Panc1 (cell line): ENCODE data around the gene LEKR1. TPM values are rescaled to one million over a fixed set of nuclear protein-coding genes. Genes with fewer than 3 reads are reported as not detected.
"Not testable (repeated sequence)": the region's sequence is repeated elsewhere in the genome, so short reads cannot be mapped to it uniquely, and the experiment has no call there.

ENCODE experiments used
- ATAC-seq: fragments of 200-7000 bp; cut with Tn5 transposase; 2 replicates; pipeline ENCODE4 v1.9.1; 2020; ENCODE audit warnings: mild to moderate bottlenecking, moderate library complexity
- BruUV-seq: library from RNA; stranded (reverse); fragments of 400-500 nt; replicated peaks from 2 replicates; lab custom pipeline; 2021; lab: Mats Ljungman, UMichigan
- CTCF ChIA-PET: fragments of 300-600 bp; sonication (Branson Sonifier 250); formaldehyde crosslinking; loops from one replicate; lab custom pipeline; 2022; ENCODE audit warnings: antibody characterized with exemption; lab: Charles Lee
- POLR2A ChIA-PET: fragments of 300-600 bp; sonication (Branson Sonifier 250); formaldehyde crosslinking; loops from one replicate; lab custom pipeline; 2022; ENCODE audit warnings: antibody characterized with exemption; lab: Charles Lee
- DNase-seq: peaks from one replicate; pipeline ENCODE4 v3.0.0-alpha.2; 2010; ENCODE audit warnings: low read depth, low spot score
- H3K27ac ChIP-seq: 2 replicates; pipeline ENCODE4 v1.5.1; 2011; ENCODE audit warnings: mild to moderate bottlenecking, low read length, inconsistent platforms
- H3K27me3 ChIP-seq: fragments of 200-500 bp; sonication (Bioruptor generic); 2 replicates; pipeline ENCODE4 v1.6.0; 2014; ENCODE audit warnings: low read length, inconsistent platforms; ENCODE audit not compliant: control insufficient read depth, insufficient read depth
- H3K36me3 ChIP-seq: fragments of 200-500 bp; sonication (Bioruptor generic); 2 replicates; pipeline ENCODE4 v1.5.1; 2014; ENCODE audit warnings: inconsistent platforms, mild to moderate bottlenecking, low read length, moderate library complexity; ENCODE audit not compliant: control insufficient read depth, insufficient read depth
- H3K4me1 ChIP-seq: 2 replicates; pipeline ENCODE4 v1.5.1; 2011; ENCODE audit warnings: inconsistent platforms, mild to moderate bottlenecking, low read length, moderate library complexity; ENCODE audit not compliant: control insufficient read depth, insufficient read depth
- H3K4me3 ChIP-seq, 2 experiments: 2 replicates each; pipeline ENCODE4 v1.5.1; 2011 to 2012; ENCODE audit warnings: low read depth in 2 of 2, low read length in 2 of 2, mild to moderate bottlenecking in 2 of 2, inconsistent platforms in 1 of 2, moderate library complexity in 1 of 2
- H3K9me3 ChIP-seq: fragments of 200-500 bp; sonication (Bioruptor generic); 2 replicates; pipeline ENCODE4 v1.5.1; 2014; ENCODE audit warnings: low read depth, mild to moderate bottlenecking, inconsistent platforms, low read length, moderate library complexity; ENCODE audit not compliant: control insufficient read depth, insufficient read depth
- POLR2AphosphoS5 ChIP-seq: IDR thresholded peaks from 2 replicates; pipeline ENCODE4 v1.6.1; 2012; ENCODE audit warnings: mild to moderate bottlenecking, low read depth, low read length, moderate library complexity
- SIN3A ChIP-seq: IDR thresholded peaks from 2 replicates; pipeline ENCODE4 v1.6.1; 2012; ENCODE audit warnings: low read depth, mild to moderate bottlenecking, low read length, moderate library complexity, borderline replicate concordance; ENCODE audit not compliant: insufficient read depth
- TCF7L2 ChIP-seq: IDR thresholded peaks from 2 replicates; pipeline ENCODE4 v1.6.1; 2011; ENCODE audit warnings: mild to moderate bottlenecking, low read depth, low read length, inconsistent platforms
- in situ Hi-C: cut with HindIII; loops from 2 replicates; pipeline ENCODE4 v1.10.0; 2016; ENCODE audit warnings: low sequenced_read_pairs, low pct_unique_long_range_greater_than_20kb
- intact Hi-C: fragments of 100-400 bp; cut with micrococcal nuclease; formaldehyde crosslinking; loops from one replicate; pipeline ENCODE4 v1.10.0; 2022; ENCODE audit not compliant: unreplicated experiment
- total RNA-seq: library from RNA; stranded (reverse); gene quantifications from one replicate; pipeline ENCODE4 v1.2.1, GENCODE V29; 2021; ENCODE audit not compliant: unreplicated experiment
- TF ChIP-seq, protein P1 (sequence below): fragments of 450-650 bp; IDR thresholded peaks from 2 replicates; pipeline ENCODE4 v1.5.1; 2017; ENCODE audit warnings: mild to moderate bottlenecking
- TF ChIP-seq, protein P2 (sequence below), 2 experiments: IDR thresholded peaks; 2 replicates each; pipeline ENCODE4 v1.6.1; 2011 to 2012; ENCODE audit warnings: low read depth in 2 of 2, control low read depth in 1 of 2, low read length in 1 of 2, mild to moderate bottlenecking in 1 of 2, moderate library complexity in 1 of 2; ENCODE audit not compliant: insufficient read depth in 1 of 2

Gene LEKR1
- total RNA-seq, 1 experiment from 2014 or later, result not detected

DNA sequence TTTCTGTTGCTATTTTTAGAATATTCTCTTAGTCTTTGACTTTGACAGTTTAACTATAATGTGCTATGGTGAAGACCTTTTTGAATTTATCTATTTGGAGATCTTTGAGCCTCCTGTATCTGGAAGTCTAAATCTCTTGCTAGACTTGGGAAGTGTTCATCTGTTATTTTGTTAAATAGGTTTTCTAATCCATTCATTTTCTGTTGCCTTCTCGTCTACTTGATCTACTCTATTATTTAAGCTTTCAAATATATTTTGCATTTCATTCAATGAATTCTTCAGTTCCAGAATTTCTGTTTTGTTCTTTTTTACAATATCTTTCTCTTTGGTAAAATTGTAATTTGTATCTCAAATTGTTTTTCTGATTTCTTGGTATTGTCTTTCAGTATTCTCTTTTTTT lies 47.8 kb downstream of the LEKR1 start:
- TF ChIP-seq TCF7L2, result no peak
- TF ChIP-seq, protein P1, sequence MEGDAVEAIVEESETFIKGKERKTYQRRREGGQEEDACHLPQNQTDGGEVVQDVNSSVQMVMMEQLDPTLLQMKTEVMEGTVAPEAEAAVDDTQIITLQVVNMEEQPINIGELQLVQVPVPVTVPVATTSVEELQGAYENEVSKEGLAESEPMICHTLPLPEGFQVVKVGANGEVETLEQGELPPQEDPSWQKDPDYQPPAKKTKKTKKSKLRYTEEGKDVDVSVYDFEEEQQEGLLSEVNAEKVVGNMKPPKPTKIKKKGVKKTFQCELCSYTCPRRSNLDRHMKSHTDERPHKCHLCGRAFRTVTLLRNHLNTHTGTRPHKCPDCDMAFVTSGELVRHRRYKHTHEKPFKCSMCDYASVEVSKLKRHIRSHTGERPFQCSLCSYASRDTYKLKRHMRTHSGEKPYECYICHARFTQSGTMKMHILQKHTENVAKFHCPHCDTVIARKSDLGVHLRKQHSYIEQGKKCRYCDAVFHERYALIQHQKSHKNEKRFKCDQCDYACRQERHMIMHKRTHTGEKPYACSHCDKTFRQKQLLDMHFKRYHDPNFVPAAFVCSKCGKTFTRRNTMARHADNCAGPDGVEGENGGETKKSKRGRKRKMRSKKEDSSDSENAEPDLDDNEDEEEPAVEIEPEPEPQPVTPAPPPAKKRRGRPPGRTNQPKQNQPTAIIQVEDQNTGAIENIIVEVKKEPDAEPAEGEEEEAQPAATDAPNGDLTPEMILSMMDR, result no peak
- TF ChIP-seq SIN3A, result no peak
- TF ChIP-seq, protein P2, sequence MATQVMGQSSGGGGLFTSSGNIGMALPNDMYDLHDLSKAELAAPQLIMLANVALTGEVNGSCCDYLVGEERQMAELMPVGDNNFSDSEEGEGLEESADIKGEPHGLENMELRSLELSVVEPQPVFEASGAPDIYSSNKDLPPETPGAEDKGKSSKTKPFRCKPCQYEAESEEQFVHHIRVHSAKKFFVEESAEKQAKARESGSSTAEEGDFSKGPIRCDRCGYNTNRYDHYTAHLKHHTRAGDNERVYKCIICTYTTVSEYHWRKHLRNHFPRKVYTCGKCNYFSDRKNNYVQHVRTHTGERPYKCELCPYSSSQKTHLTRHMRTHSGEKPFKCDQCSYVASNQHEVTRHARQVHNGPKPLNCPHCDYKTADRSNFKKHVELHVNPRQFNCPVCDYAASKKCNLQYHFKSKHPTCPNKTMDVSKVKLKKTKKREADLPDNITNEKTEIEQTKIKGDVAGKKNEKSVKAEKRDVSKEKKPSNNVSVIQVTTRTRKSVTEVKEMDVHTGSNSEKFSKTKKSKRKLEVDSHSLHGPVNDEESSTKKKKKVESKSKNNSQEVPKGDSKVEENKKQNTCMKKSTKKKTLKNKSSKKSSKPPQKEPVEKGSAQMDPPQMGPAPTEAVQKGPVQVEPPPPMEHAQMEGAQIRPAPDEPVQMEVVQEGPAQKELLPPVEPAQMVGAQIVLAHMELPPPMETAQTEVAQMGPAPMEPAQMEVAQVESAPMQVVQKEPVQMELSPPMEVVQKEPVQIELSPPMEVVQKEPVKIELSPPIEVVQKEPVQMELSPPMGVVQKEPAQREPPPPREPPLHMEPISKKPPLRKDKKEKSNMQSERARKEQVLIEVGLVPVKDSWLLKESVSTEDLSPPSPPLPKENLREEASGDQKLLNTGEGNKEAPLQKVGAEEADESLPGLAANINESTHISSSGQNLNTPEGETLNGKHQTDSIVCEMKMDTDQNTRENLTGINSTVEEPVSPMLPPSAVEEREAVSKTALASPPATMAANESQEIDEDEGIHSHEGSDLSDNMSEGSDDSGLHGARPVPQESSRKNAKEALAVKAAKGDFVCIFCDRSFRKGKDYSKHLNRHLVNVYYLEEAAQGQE (IDR thresholded peaks at IDR 0.05; ENCODE audit: insufficient read depth in 1 of 2, low read depth in 2 of 2, low read length in 1 of 2), result no peak
- TF ChIP-seq POLR2AphosphoS5, result no peak
- peaks cover 17% of the 10 kb centered on the region; the same call in 1 of the 2 replicates for H3K9me3 ChIP-seq
- intact Hi-C loops, result no loop called here
- CTCF ChIA-PET, result no interaction called here
- ATAC-seq (no peak), DNase-seq (no peak)
- POLR2A ChIA-PET, result interaction anchor here (0.6 kb wide), 1 partner anchor 24 kb away, joined by 10 read pairs; no protein-coding TSS in a partner anchor
- no peak overlapping the region for H3K4me3 ChIP-seq
- no peaks in the 10 kb centered on the region for H3K4me1 ChIP-seq
- BruUV-seq, result no TSS peak
- no peak overlapping the region for H3K27ac ChIP-seq
- H3K27me3 ChIP-seq, result no peaks in the 10 kb centered on the region
- H3K36me3 ChIP-seq, result no peaks in the 10 kb centered on the region
- in situ Hi-C loops, result no loop called here

DNA sequence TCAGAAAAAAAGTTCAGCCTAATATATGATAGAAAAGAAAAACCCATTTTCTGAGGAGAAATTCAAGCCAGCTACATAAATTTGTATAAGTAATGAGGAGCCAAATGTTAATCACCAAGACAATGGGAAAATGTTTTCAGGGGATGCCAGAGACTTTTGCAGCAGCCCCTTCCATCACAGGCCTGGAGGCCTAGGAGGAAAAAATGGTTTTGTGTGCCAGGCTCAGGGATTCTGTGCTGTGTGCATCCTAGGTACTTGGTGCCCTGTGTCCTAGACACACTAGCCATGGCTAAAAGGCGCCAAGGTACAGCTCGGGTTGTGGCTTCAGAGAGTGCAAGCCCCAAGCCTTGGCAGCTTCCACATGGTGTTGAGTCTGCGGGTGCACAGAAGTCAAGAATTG lies 53.3 kb downstream of the LEKR1 start:
- DNase-seq, ATAC-seq, H3K36me3 ChIP-seq, intact Hi-C loops, H3K4me3 ChIP-seq, H3K27me3 ChIP-seq, H3K4me1 ChIP-seq, H3K27ac ChIP-seq, in situ Hi-C loops, CTCF ChIA-PET, BruUV-seq, POLR2A ChIA-PET: not testable (repeated sequence)
- peaks cover 17% of the 10 kb centered on the region; the same call in 1 of the 2 replicates for H3K9me3 ChIP-seq

DNA sequence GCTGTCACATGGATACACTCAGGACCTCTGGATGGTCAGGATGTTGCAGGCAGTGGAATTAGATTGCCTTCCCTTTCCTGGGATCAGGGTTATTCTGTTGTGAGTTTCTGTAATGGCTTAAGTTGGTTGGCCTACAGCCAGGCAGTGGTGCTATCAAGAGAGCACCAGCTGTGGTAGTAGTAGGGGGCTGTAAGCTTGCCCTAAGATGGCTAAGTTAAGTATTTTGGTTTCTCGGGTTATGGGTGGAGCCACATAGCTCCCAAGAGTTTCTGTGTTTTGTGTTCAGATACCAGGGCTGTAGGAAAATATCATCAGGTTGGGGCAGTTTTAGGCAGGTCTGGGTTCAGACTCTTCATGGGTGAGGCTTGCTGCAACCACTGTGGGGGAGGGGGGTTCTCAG lies 59.6 kb downstream of the LEKR1 start:
- Histone ChIP-seq H3K27ac (no peak overlapping the region), H3K4me3 (no peak overlapping the region), H3K27me3 (no peaks in the 10 kb centered on the region), H3K9me3 (peaks cover 13% of the 10 kb centered on the region; the same call in 1 of the 2 replicates), H3K36me3 (no peaks in the 10 kb centered on the region), H3K4me1 (no peaks in the 10 kb centered on the region)
- POLR2A ChIA-PET, result no interaction called here
- BruUV-seq, result no TSS peak
- CTCF ChIA-PET, result no interaction called here
- no peak for TF ChIP-seq SIN3A
- no peak for TF ChIP-seq TCF7L2
- TF ChIP-seq POLR2AphosphoS5, result no peak
- TF ChIP-seq, protein P2 (IDR thresholded peaks at IDR 0.05; ENCODE audit: insufficient read depth in 1 of 2, low read depth in 2 of 2, low read length in 1 of 2), result no peak
- TF ChIP-seq, protein P1, result no peak
- DNase-seq (no peak), ATAC-seq (no peak)
- intact Hi-C loops (no loop called here), in situ Hi-C loops (no loop called here)
